ENCODE measurements around the gene DDO.

Gene DDO

GRCh38 chr6:110363748-110364147 is 51.6 kb downstream of the DDO start:
- Histone ChIP-seq H3K4me3 (ENCODE audit: low read depth, low read length) (no peak overlapping the region), H3K27me3 (peaks cover 2% of the 10 kb centered on the region; the same call in 1 of the 2 replicates)
- TF ChIP-seq, protein P1, sequence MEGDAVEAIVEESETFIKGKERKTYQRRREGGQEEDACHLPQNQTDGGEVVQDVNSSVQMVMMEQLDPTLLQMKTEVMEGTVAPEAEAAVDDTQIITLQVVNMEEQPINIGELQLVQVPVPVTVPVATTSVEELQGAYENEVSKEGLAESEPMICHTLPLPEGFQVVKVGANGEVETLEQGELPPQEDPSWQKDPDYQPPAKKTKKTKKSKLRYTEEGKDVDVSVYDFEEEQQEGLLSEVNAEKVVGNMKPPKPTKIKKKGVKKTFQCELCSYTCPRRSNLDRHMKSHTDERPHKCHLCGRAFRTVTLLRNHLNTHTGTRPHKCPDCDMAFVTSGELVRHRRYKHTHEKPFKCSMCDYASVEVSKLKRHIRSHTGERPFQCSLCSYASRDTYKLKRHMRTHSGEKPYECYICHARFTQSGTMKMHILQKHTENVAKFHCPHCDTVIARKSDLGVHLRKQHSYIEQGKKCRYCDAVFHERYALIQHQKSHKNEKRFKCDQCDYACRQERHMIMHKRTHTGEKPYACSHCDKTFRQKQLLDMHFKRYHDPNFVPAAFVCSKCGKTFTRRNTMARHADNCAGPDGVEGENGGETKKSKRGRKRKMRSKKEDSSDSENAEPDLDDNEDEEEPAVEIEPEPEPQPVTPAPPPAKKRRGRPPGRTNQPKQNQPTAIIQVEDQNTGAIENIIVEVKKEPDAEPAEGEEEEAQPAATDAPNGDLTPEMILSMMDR (IDR thresholded peaks at IDR 0.05; ENCODE audit: low read depth, low read length), result no peak

GRCh38 chr6:110360676-110361075 is 54.7 kb downstream of the DDO start:
- H3K4me3 ChIP-seq (ENCODE audit: low read depth, low read length), result no peak overlapping the region
- no peaks in the 10 kb centered on the region for H3K4me1 ChIP-seq
- H3K9me3 ChIP-seq, result no peaks in the 10 kb centered on the region
- H3K36me3 ChIP-seq, result no peaks in the 10 kb centered on the region
- DNase-seq, result no peak
- H3K27me3 ChIP-seq, result peaks cover 9% of the 10 kb centered on the region; the same call in 1 of the 2 replicates
- TF ChIP-seq, protein P1 (IDR thresholded peaks at IDR 0.05; ENCODE audit: low read depth, low read length), result no peak

More at GRCh38 chr6:110363748-110364147, 51.6 kb downstream of the DDO start:
- H3K36me3 ChIP-seq, result no peaks in the 10 kb centered on the region
- H3K4me1 ChIP-seq, result no peaks in the 10 kb centered on the region
- H3K9me3 ChIP-seq, result no peaks in the 10 kb centered on the region
- DNase-seq, result no peak

DNA sequence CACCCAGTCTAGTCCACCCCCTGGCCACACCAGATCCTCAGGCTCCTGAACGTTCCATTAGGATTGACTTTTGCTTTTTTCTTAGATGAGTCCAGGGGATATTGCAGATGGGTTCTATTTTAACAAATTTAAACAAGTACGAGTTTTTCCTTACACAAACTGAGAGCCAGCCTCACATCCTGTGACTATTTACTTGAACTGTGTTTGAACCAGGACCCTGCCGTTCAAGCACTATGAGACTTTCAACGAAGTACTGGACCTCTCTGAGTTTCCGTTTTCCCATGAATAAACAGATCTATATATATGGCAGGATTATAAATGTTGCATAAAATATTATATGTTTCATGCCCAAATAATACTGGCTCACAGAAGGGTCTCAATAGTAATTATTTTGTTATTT is 55.8 kb downstream of the DDO start:
- peaks cover 9% of the 10 kb centered on the region; the same call in 1 of the 2 replicates for H3K27me3 ChIP-seq
- no peak overlapping the region for H3K4me3 ChIP-seq (ENCODE audit: low read depth, low read length)
- H3K9me3 ChIP-seq, result no peaks in the 10 kb centered on the region
- no peak for DNase-seq
- no peaks in the 10 kb centered on the region for H3K36me3 ChIP-seq
- H3K4me1 ChIP-seq, result peaks cover 5% of the 10 kb centered on the region; the same call in 1 of the 2 replicates
- TF ChIP-seq, protein P1 (IDR thresholded peaks at IDR 0.05; ENCODE audit: low read depth, low read length), result no peak

DNA sequence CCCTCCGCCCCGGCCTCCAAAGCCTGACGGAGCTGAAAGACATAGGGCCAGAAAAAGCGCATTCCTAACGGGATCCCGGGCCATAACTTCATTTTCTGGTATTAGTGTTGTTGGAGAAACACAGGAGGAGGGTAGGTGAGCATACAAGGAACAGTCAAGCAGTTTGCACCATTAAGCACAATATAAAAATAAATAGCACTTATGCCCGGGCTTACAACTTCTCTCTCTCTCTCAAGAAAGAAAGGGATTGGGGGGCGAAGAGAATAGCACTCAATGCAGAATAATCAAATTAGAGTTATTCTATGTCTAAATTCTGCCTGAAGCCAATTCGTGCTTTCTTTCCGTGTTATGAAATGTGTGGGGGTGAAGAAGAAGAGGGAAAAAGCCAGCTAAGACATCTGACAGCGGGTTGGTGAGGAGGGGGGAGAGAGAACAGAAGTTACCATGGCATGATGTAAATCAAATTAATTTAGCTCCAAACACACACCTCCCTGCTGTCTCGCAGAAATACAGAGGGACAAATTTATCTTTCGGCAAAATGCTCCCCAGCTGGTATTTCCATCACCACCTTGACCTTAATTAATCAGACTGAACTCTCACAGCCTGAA is 56.7 kb downstream of the DDO start:
- Histone ChIP-seq H3K4me3 (ENCODE audit: low read depth, low read length) (peak overlapping the region; percentile 60), H3K36me3 (no peaks in the 10 kb centered on the region), H3K9me3 (no peaks in the 10 kb centered on the region), H3K4me1 (peaks cover 8% of the 10 kb centered on the region), H3K27me3 (peaks cover 9% of the 10 kb centered on the region; the same call in 1 of the 2 replicates)
- no peak for DNase-seq
- TF ChIP-seq, protein P1 (IDR thresholded peaks at IDR 0.05; ENCODE audit: low read depth, low read length), result no peak

GRCh38 chr6:110357664-110358552 is 57.5 kb downstream of the DDO start, which contains the start of gene METTL24:
METTL24 (minus strand) TSS chr6:110358349; CDS start chr6:110358272, 77 bp downstream.
- Histone ChIP-seq H3K4me1 (peaks cover 8% of the 10 kb centered on the region), H3K27me3 (peaks cover 9% of the 10 kb centered on the region; the same call in 1 of the 2 replicates), H3K9me3 (no peaks in the 10 kb centered on the region), H3K36me3 (no peaks in the 10 kb centered on the region), H3K4me3 (ENCODE audit: low read depth, low read length) (peak within 1 kb of the TSS; percentile 60)
- TF ChIP-seq, protein P1 (IDR thresholded peaks at IDR 0.05; ENCODE audit: low read depth, low read length), result no peak
- peak; percentile 33 for DNase-seq
